ENCODE data around the gene TBC1D30. TPM values are rescaled to one million over a fixed set of nuclear protein-coding genes. Genes with fewer than 3 reads are reported as not detected.

Gene TBC1D30
- total RNA-seq, 1 donor from 2014 or later: 4.2 TPM

- no peak for TF ChIP-seq CTCF (IDR thresholded peaks at IDR 0.05; ENCODE audit: insufficient read depth, low read length, severe bottlenecking)
- FAIRE-seq: no peak
- no peaks in the 10 kb centered on the region for H3K36me3 ChIP-seq (ENCODE audit: control insufficient read depth, insufficient read depth, low read length)
- H3K27me3 ChIP-seq (ENCODE audit: control insufficient read depth, insufficient read depth, low read length): peaks cover 18% of the 10 kb centered on the region
- no peak overlapping the region for H3K4me3 ChIP-seq (ENCODE audit: low read depth, low read length)
- DNase-seq (ENCODE audit: low read depth): no peak
Measured at GRCh38 chr12:64821116-64821630, 3.3 kb upstream of the TBC1D30 start.

- no peak for DNase-seq (ENCODE audit: low read depth)
- FAIRE-seq: no peak
- Histone ChIP-seq H3K27me3 (ENCODE audit: control insufficient read depth, insufficient read depth, low read length) (peaks cover 19% of the 10 kb centered on the region), H3K4me3 (ENCODE audit: low read depth, low read length) (peak overlapping the region; percentile 14), H3K36me3 (ENCODE audit: control insufficient read depth, insufficient read depth, low read length) (no peaks in the 10 kb centered on the region)
- TF ChIP-seq CTCF (IDR thresholded peaks at IDR 0.05; ENCODE audit: insufficient read depth, low read length, severe bottlenecking): no peak
Measured at GRCh38 chr12:64824130-64824499, 332 bp upstream of the TBC1D30 start.

GRCh38 chr12:64825143-64826021 lies 935 bp downstream of the TBC1D30 start:
- FAIRE-seq (no peak), DNase-seq (ENCODE audit: low read depth) (no peak)
- peaks cover 19% of the 10 kb centered on the region for H3K27me3 ChIP-seq (ENCODE audit: control insufficient read depth, insufficient read depth, low read length)
- no peak overlapping the region for H3K4me3 ChIP-seq (ENCODE audit: low read depth, low read length)
- H3K36me3 ChIP-seq (ENCODE audit: control insufficient read depth, insufficient read depth, low read length): no peaks in the 10 kb centered on the region
- TF ChIP-seq CTCF (IDR thresholded peaks at IDR 0.05; ENCODE audit: insufficient read depth, low read length, severe bottlenecking): no peak

DNA sequence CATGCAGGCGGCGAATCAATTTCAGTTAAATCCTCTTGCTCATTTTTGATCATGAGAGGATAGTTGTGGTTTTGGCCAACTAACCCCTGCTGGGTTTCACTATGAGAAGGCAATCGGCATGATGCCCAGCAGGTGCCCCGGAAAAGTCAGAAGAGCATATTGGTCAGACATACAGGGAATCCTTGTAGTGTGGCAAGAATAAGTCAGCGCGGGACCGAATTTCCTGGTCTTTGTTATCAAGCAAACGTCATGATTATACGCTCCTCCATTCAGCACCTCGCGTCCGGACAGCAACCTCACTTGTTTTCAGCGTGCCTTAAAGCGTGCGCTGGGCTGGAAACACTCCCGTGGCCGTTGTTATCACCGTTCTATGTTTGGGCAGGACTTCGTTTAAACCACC lies 1.8 kb downstream of the TBC1D30 start:
- H3K27me3 ChIP-seq (ENCODE audit: control insufficient read depth, insufficient read depth, low read length): peaks cover 19% of the 10 kb centered on the region

GRCh38 chr12:64828713-64829112 lies 4.3 kb downstream of the TBC1D30 start:
- no peak for DNase-seq (ENCODE audit: low read depth)
- Histone ChIP-seq H3K4me3 (ENCODE audit: low read depth, low read length) (no peak overlapping the region), H3K27me3 (ENCODE audit: control insufficient read depth, insufficient read depth, low read length) (peaks cover 19% of the 10 kb centered on the region), H3K36me3 (ENCODE audit: control insufficient read depth, insufficient read depth, low read length) (no peaks in the 10 kb centered on the region)
- no peak for FAIRE-seq
- no peak for TF ChIP-seq CTCF (IDR thresholded peaks at IDR 0.05; ENCODE audit: insufficient read depth, low read length, severe bottlenecking)

More for the DNA sequence above, 1.8 kb downstream of the TBC1D30 start:
- no peaks in the 10 kb centered on the region for H3K36me3 ChIP-seq (ENCODE audit: control insufficient read depth, insufficient read depth, low read length)
- DNase-seq (ENCODE audit: low read depth) (peak; percentile 66), FAIRE-seq (peak; percentile 89)
- H3K4me3 ChIP-seq (ENCODE audit: low read depth, low read length): no peak overlapping the region
- TF ChIP-seq CTCF (IDR thresholded peaks at IDR 0.05; ENCODE audit: insufficient read depth, low read length, severe bottlenecking): no peak

Measured in bronchial epithelial cell (primary cell).